ENCODE data around the gene STK39.

The STK39 gene

DNA sequence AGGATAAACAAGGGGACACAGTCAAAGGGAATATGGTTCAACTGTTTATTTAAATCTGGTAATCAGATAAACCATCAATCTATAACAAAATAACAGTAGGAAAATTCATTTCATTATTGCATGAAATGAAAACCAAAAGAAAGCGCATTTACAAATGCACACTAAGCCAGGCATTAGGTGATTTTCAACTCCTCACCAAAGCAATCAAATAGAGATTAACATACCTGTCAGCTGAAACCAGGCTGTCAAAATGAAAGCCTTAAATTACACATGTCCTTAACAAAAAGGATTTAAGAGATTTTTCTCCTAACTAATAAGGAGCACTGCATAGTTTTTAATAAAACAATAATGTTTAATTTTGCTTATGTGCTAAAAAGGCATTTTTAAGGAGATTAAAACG lies 23.0 kb downstream of the STK39 start:
- no peak for DNase-seq
- Histone ChIP-seq H3K9me3 (no peaks in the 10 kb centered on the region), H3K4me3 (no peak overlapping the region), H3K36me3 (no peaks in the 10 kb centered on the region), H3K27me3 (no peaks in the 10 kb centered on the region), H3K4me1 (no peaks in the 10 kb centered on the region), H3K27ac (no peak overlapping the region)
- intact Hi-C loops (cut with DNase I; ENCODE audit: low total_unique reads) = no loop called here
- TF ChIP-seq, protein P1, sequence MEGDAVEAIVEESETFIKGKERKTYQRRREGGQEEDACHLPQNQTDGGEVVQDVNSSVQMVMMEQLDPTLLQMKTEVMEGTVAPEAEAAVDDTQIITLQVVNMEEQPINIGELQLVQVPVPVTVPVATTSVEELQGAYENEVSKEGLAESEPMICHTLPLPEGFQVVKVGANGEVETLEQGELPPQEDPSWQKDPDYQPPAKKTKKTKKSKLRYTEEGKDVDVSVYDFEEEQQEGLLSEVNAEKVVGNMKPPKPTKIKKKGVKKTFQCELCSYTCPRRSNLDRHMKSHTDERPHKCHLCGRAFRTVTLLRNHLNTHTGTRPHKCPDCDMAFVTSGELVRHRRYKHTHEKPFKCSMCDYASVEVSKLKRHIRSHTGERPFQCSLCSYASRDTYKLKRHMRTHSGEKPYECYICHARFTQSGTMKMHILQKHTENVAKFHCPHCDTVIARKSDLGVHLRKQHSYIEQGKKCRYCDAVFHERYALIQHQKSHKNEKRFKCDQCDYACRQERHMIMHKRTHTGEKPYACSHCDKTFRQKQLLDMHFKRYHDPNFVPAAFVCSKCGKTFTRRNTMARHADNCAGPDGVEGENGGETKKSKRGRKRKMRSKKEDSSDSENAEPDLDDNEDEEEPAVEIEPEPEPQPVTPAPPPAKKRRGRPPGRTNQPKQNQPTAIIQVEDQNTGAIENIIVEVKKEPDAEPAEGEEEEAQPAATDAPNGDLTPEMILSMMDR (IDR thresholded peaks at IDR 0.05) = no peak

DNA sequence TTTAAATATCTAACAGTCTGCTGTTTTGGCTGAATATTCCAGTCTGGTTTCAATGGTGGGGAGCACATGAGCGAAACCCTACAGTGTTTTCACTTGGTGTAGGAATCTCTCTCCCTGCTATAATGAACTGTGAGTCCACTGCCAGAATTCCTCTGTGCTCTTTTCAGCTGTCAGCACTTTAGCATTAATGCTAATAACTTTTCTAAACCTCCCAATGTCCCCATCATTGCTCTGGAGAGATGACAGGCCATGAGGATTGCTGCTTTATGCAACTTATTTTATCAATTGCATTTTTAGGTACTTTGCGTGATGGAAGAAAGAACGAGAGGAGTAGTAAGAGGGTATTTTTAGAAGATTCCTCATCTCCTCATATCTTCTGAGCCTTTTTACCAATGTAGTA lies 25.3 kb downstream of the STK39 start:
- H3K27ac ChIP-seq = no peak overlapping the region
- H3K36me3 ChIP-seq = no peaks in the 10 kb centered on the region
- no peak for DNase-seq
- no peak overlapping the region for H3K4me3 ChIP-seq
- TF ChIP-seq, protein P1 (IDR thresholded peaks at IDR 0.05) = no peak
- H3K4me1 ChIP-seq = no peaks in the 10 kb centered on the region
- H3K27me3 ChIP-seq = no peaks in the 10 kb centered on the region
- no peaks in the 10 kb centered on the region for H3K9me3 ChIP-seq
- intact Hi-C loops (cut with DNase I; ENCODE audit: low total_unique reads) = no loop called here

DNA sequence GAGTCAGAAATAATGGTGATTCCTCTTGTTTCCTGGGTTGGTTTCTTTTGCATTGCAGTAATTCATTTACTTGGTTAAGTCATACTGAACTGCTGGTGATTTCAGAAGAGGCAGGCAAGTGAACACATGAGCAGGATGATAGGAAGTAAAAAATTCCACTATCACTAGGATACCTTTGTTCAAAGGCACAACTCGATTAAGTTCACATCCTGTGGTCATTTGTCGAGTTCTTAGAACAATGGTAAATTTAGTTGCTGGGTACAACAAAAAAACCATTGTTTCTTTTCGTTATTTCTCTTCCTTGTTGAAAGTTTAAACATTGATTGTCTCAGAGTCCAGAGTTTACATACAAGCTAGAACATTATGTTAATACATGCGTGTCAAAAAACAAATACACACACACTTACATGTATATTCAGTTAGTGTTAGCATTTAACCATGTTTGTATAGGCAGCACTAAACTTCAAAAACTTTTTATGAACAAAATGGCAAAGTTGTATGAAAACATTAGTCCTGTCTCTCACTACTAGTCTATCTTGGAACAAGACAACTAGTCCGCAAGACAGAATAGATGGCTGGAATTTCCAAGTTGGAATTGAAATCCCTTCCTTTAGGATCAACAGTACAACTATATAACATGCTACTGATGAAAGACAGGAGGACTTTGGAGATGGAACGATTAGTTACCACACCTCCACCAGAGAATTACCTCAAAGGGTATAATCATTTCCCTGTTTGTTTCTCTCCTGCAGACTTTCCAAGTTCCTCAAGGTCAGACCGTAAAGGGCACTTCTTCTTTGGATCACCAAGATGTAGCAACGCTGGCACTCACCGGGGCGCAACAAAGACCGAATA lies 26.2 kb downstream of the STK39 start:
- no peaks in the 10 kb centered on the region for H3K36me3 ChIP-seq
- intact Hi-C loops (cut with DNase I; ENCODE audit: low total_unique reads) = no loop called here
- H3K27ac ChIP-seq = no peak overlapping the region
- H3K27me3 ChIP-seq = no peaks in the 10 kb centered on the region
- no peaks in the 10 kb centered on the region for H3K9me3 ChIP-seq
- H3K4me3 ChIP-seq = no peak overlapping the region
- DNase-seq = no peak
- H3K4me1 ChIP-seq = peaks cover 0 to 8% (median 5%) of the 10 kb centered on the region in 4 donors
- TF ChIP-seq, protein P1 (IDR thresholded peaks at IDR 0.05) = no peak

DNA sequence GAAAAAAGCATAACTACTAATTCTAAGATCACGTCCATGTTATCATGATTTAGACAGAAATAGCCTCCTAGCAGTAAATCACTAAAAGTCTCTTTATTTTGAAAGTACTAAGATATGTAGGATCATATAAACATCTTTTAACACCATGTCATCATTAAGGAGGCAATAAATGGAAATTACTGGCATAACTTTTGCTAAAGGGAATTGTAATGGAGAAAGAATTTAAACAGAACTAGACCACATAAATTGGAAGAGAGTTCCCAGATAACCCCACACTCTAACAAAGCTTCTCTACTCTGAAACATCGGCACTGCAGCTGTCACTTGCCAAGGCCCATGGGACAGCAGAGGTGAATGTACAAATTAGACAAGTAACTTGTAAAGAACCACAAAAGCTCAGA lies 29.5 kb downstream of the STK39 start:
- TF ChIP-seq, protein P1 (IDR thresholded peaks at IDR 0.05) = no peak

DNA sequence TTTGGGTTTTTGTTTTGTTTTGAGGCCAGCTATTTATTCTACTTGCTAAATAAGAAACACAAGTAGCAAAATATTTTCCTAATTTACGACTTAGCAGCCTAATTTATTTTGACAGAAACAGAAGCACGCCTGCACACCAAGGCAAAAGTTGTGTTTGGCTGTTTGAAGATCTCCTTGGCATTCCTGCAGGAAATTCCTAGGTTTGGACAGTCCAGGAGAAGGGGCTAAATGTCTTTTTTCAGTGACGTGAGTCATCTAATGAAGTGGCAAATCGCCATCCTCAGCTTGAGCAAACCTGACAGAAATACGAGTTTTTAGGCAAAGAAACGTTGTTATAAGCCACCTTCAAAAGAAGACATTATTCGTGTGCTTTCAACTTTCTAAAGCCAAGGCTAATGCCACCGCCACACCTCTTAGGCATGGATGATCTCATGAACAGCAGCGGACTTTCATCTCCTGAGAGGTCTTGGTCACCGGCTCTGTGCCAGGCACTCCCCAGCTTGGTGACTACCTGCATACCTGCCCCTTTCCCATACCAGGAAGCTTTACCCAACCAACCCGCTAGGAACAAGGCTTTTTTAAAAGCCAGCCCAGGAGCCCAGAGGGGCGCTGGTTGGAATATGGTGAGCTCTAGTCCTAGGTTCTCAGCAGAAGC lies 30.9 kb downstream of the STK39 start:
- peaks cover 0 to 25% (median 9%) of the 10 kb centered on the region in 4 donors for H3K4me1 ChIP-seq
- H3K4me3 ChIP-seq = no peak overlapping the region
- no peak overlapping the region for H3K27ac ChIP-seq
- no peak for DNase-seq
- no peaks in the 10 kb centered on the region for H3K36me3 ChIP-seq
- no peaks in the 10 kb centered on the region for H3K9me3 ChIP-seq
- no peaks in the 10 kb centered on the region for H3K27me3 ChIP-seq
- TF ChIP-seq, protein P1 (IDR thresholded peaks at IDR 0.05) = no peak
- intact Hi-C loops (cut with DNase I; ENCODE audit: low total_unique reads) = no loop called here

More for the DNA sequence above, 29.5 kb downstream of the STK39 start:
- Histone ChIP-seq H3K9me3 (no peaks in the 10 kb centered on the region), H3K4me1 (peaks cover 0 to 21% (median 9%) of the 10 kb centered on the region in 4 donors), H3K36me3 (no peaks in the 10 kb centered on the region), H3K27me3 (no peaks in the 10 kb centered on the region), H3K27ac (no peak overlapping the region), H3K4me3 (no peak overlapping the region)
- intact Hi-C loops (cut with DNase I; ENCODE audit: low total_unique reads) = no loop called here
- no peak for DNase-seq
